Amygdala (tissue), 56 donors: ENCODE data around the gene VPS41.
"Not testable (repeated sequence)": the region's sequence is repeated elsewhere in the genome, so short reads cannot be mapped to it uniquely, and the experiment has no call there.

Experiments used
- DNase-seq, 56 donors: peaks; one replicate each; lab custom pipeline; 2025; lab: John Stamatoyannopoulos, UW

Gene VPS41

DNA sequence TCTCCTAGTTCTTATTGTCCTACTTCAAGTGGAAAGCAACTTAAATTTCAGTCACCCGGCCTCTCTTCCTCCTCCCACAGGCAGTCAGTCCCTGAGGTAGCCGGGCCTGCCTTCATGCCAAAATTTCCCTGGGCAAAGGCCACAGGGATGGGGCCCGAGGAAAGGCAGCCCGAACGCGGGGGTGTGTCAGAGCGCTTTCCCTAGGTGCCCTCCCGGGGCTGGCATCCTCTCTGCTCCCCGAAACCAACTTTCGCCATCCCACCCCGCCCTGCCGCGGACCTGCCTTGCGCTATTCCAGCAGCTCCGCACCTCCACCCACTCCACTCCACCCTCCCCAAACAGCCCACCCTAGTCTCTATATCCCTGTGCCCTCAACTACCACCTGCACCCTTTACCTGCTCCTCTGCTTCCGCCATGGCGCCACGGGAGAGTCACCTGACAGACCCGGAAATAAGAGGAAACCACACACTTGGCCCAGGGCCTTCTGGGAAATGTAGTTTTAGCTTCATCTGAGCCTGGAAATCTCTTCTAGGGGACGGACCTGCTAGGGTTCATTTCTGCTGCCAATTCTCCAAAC is at the start of gene VPS41:
Gene VPS41, minus strand, starts transcription at position 433 of the 577 bp plus-strand sequence. Its CDS starts 17 bp downstream, at position 416.
- peak in 55 of 56 donors; percentile 5 to 87 (median 54) for DNase-seq

DNA sequence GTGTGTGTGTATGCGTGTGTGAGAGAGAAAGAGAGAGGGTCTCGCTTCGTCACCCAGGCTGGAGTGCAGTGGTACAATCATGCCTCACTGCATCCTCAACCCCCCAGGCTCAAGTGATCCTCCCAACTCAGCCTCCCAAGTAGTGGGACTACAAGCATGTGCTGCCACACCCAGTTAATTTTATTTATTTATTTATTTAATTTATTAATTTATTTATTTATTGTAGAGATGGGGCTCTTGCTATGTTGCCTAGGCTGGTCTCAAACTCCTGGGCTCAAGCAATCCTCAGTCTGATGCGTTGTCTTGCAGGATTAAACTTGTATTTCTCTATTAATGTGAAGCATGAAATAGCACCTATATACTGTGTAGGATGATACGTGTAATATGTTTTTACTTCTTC is 46.9 kb upstream of the VPS41 start:
- no peak for DNase-seq

DNA sequence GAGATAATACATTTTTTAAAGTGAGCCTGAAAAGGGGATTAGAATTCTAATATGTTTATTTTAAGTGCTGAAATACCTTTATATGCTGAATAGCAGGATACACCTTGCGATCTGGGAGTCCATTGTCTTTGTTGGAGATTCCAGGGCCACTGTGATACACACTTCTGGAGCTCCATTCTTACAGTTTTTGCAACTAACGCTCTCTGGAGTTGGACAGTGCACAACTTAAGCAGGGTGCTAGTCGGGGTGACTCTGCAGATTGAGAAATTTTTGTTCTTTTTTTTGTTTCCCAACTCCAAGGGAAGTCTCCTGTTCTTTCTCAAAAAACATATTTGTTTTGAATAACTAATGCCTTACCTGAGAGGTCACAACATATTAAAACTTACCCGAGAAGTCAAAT is 45.0 kb upstream of the VPS41 start:
- no peak for DNase-seq

DNA sequence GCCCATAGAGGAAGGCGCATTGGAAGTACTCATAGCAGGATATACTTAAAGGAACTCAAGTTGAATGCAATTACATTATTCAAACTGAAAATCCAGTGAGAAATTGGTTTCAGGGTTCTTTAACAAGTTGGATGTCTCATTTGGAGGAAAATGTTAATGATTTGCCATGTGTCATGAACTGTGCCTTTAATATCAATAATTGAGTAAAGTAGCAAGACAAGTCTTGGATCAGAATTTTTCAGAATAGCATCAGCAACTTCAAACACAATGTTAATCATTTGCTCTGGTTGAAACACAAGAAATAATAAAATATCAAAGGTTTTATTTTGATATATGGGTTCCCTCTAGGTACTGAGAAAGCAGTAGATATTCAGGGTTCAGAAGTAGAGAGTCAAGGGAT is 44.2 kb upstream of the VPS41 start:
- DNase-seq, result no peak

DNA sequence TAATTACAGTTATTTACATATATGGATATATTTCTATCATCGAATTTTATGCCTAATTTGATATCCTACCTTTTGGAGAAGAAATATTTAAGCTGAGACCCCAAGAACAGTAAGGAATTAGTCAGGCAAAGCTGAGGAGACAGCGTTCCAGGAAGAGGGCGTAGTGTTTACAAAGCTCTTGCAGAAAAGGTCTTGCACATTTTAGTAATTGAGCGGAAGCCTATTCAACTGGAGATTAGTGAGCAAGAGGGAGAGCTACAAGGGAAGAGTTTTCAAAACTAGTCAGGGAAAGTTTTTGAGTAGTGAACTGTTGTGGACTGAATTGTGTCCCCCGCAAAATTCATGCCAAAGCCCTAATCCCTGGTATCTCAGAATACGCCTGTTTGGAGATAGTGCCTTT is 42.2 kb upstream of the VPS41 start:
- DNase-seq, result no peak

DNA sequence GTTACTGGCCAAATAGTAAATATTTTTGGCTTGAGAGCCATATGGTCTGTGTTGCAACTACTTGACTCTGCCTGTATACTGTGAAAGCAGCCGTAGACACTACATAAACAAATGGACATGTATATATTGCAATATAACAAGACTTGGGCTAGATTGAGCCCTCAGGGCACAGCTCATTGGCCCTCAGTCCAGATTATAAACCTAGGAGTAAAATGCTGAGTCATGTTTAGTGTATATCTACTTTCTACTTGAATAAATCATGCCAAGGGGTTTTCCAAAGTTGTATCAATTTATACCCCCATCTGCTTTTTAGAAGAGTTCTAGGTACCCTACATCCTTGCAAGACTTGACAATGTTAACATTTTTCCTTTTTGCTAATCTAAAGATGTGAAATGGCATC is 41.3 kb upstream of the VPS41 start:
- DNase-seq, result no peak

DNA sequence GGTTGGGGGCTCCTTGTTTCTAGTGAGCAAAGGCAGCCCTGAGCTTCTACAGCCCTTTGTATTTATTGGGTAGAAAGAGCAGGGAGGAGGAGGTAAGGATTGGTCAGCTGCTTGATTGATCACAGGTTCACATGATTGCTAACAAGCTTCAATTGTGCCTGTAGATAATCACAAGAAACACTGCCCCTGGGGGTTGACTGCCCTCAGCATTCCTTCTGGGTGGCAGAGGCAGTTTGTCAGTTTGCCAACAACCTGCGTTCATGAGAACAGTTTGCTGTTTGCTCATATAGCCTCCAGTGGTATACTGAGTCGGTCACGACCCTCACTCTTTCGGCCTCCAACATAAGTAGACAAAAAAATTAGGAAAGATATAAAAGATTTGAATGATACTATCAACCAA is 38.5 kb upstream of the VPS41 start:
- not testable (repeated sequence) for DNase-seq

DNA sequence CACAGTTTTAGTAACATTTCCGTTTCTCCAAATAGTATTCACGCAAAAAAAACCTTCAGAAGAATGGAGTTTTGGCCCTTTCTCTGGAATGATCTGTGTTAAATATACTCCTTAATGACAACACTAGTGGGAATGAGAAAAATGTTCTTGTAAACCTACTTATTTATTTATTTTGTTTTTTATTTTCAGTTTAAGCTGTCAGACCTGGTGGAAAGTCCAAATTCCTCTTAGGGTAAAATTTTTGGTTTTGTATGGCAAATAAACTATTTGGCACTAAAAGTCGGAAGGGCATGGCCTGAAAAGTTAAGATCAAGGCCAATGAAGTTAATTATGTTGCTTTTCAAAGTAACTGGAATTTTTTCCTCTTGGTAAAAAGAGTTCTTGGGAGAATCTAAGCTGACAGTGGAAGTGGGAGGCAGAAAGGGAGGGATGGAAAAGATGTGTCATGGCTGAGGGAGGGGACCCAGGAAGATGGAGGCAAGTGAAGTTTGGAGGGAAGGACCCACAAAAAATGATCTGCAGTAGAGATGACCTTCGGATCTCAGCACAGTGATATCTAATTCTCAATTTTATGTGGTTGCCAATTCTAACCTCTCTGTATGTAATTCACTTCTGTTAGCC is 33.5 kb upstream of the VPS41 start:
- DNase-seq, result no peak

DNA sequence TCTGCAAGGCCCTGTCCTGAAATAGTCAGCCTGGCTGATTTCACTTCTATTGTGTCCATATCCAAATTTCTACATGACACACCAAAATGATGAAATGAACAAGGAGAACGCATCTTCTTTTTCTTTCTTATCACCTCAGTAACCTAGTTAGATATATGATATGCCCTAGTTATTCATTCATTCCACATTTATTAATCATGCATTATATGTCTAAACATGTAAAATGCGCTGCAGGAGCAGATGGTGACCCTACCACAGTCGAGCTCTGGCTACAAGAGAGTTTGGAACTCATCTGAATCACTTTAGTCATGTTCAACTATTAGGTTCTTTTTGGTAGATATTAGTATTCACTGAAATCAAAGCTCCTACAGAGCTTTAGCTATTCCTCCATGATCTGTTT is 31.8 kb upstream of the VPS41 start:
- no peak for DNase-seq

DNA sequence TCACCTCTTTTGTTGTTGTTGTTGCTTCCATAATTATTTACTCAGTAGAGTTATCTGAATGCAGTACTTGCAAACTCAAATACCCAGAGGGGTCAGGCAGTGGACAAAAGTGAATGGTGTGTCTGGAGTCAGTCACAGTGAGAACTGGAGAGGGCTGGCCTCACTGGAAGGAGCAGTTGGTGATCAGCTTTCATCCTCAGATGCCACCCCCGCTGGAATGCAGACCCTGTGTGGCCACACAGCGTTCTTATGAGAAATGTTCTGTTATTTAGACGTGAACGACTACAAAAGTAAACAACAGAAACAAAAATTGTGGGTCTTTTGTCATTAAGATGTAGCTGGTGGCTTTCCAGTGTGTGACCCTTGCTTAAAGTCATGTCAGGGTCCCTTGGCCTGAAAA is 29.6 kb upstream of the VPS41 start:
- DNase-seq, result no peak

DNA sequence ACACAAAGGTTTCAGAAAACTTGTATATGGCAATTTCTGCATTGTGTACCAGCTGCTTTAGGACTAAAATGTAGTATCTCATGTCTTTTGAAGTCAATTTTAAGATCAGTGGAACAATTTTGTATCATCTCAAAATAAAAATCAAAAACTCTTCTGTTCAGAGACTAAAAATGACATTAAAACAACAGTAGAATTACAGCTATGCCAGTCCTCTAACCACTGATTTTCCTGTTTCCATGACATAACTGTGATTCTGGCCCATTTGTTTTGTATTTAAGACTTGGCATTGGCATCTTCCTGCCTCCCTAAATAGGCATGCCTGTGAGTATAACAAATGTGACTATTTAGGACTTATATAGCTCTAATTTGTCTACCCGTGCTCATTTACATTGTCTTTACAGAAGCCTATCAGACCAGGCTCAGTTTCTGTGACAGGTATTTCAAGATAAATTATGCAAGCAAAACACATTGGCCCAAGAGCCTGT is 29.1 kb upstream of the VPS41 start:
- no peak for DNase-seq

DNA sequence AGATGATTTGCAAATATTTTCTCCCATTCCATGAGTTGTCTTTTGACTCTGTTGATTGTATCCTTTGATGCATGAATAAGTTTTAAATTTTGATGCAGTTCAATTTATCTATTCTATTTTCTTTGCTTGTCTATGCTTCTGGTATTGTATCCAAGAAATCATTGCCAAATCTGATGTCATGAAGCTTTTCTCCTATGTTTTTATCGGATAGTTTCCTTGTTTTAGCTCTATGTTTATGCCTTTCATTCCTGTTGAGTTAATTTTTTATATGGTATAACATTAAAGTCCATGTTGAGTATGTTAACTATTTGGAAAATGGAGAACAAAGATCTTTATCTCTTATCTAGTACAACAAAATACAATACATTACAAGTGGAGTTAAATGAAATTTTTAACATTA is 27.6 kb upstream of the VPS41 start:
- no peak for DNase-seq

DNA sequence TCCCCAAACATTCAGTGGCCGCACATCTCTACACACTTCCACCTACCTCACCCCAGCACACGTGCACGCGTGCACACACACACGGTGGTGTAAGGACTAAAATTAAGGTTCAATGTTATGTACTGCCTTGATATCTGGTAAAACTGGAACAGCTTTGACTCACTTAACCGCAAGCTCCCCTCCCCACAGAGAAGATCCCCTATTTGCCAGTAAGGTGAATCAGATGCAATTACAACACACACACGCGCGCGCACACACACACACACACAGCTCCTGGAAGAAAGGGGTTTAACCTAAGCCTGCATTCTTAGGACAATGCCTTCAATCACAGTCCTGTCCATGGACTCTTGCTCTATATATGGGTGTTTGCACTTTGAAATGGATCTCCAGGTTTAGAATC is 25.5 kb upstream of the VPS41 start:
- no peak for DNase-seq

DNA sequence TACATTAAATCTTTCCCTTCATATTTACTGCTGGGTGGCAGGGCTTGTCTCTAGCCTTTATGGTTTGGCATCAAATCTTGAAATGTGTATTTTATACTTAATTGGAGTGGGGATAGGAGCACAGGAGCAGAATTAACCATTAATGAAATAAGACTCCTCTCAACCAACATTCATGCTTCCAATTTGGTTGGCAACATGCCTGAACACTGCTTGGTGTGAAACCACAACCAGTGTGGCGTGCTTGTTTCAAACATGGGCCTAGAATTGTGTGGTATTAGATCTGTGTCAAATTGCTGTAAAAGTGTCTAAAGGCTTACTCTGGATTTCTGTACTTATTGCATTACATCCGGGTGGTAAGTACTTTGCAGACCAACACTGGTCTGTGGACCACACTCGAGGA is 25.1 kb upstream of the VPS41 start:
- DNase-seq, result no peak

DNA sequence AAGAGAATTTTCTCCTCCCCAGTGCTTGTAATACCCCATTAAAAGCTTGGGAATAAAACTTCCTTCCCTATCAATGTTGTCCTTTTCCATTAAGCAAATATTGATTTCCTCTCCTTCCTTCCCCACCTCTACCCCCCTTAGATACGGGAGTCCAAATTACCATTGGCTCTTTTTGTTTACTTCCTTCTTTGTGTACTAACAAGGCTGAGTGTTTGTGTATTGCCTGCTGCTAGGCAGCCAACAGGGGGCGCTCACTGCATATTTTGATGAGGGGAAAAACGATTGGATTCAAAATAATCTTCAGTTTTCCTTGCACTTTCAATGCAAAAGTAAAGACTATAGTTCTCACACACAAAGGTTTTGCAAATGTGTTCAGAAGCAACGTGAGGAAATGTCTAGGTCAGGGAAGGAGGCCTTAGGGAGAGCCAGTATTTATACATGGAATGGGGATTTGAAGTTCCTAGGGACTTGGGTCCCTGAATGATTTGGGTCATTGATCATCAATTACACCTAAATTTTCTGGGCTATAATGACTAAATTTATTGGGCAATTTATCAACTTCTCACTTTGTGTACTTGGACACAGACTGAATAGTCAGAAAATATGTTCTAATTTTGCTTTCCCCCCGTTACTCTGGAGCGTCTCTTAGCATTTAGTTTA is 23.6 kb upstream of the VPS41 start:
- peak in 42 of 56 donors; percentile 1 to 76 (median 20) for DNase-seq

DNA sequence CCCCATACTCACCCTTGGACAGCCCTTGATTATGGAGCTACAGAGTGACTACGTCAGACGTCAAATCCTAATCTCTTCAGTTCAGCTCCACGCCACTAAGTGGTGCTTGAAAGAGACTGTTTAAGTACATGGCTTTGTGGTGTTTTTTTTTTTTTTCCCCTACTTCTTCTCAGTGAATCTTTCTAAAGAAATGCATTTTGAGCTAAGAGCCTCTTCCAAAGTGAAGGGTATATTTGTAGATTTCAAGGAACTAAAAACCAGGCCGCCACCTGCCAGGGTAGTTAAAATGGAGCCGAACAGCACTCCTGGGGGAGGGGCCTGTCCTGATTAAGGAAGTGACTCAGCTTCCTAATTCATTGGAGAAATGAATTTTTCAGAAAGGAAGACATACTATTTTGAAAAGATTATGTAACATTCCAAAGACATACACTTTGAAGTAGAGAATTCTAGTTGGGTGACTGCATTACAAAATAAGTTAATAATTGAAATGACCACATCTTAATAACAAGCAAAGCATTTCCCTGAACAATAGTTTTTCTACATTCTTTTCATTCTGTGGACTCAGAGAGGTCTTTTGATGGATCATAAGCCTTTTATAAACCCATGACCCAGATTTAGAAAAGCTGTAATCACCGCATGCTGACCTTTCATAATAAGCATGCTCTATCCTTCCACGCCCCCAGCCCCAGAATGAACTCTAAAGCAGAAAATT is 20.6 kb upstream of the VPS41 start:
- DNase-seq, result peak in 3 of 56 donors; percentile 0 to 5 (median 2)

DNA sequence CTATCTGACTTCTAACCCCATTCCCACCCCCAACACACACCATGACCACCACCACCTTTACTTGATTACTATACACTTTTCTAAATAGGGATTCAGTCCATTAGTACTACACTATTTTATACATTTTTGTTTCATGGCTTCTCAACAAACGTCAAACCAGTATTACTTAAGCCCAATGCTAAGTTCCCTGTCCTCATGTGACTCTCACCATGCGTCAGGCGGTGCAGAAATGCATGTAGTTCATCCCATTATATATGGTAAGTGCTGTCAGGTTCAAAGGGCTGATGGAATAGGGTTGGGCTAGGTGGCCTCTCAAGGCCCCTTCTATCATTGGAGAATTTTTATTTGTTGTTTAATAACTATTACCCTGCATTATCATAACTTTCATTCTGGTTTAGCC is 19.5 kb upstream of the VPS41 start:
- DNase-seq, result no peak

DNA sequence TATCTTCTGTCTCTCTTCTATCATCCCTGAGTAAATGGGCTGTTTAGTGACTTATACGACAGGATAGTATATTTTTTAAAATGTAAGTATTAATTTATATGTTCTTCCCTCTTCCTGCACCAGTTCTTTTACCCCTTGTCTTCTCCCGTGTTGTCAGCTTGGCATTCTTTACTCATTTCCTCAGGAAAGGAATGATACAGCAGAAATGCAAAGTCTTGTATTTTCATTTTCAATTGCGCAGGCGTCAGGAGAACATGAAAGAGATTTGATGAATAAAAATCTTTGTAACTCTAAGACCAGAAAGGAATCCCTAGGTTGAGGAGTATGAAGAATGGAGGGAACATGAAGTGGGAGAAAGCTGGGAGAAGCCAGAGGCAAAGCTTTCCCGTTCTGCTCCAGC is 18.8 kb upstream of the VPS41 start:
- no peak for DNase-seq

DNA sequence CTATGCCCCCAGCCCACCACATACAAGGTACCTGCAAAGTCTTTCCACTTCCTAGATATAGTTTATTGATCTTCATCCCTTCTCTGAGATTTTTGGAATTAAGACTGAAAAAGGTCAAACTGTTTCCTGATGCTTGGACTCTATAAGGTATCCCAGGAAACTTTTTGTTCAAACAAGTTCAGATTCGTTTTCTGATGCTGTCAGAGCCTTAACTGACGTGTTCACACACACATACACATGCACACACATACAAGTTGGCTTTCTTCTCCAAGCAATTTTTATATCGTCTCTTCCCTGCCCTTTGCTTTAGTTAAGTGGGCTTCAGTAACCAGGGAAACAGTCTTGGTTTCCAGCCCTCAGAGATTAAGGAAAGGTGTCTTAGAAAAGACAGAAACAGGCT is 11.7 kb upstream of the VPS41 start:
- DNase-seq, result no peak

DNA sequence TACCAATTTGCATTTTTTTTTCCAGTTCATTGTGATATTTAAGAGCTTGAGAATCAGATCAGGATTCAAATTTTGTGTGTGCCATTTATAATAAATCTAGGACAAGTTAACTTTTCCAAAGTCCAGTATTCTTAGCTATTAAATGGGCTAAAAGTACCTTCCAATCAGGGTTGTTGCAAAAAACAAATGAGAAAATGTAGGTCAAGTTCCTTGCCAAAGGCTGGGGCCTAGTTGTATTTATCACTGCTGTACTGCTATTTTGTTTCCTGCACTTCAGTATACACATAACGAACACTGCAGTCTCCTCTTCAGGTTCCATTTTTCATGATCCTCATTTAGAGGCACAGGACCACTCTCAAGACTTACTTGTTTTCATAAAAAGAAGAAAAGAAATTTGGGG is 7.4 kb upstream of the VPS41 start:
- no peak for DNase-seq

DNA sequence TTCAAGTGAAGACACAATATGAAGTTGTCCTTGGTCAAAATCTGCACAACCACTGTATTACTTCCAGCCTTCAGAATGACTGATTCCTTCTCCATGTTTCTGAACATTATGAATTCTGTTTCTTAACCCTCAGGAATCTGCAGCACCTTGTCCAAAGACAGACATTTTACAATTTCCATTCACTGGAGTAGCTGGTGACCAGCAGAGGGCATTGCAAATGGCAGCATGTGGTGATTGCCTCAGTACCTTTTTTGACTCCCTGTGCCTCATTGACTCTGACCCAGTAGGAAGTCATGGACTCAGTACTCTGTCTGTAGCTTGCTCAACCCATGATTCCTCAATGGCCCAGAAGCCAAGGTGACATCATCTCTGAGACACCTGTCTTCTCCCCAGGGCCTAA is 879 bp upstream of the VPS41 start:
- no peak for DNase-seq
